ENCODE data around the gene LBX2. TPM values are rescaled to one million over a fixed set of nuclear protein-coding genes. Genes with fewer than 3 reads are reported as not detected.

Gene LBX2
- total and polyA plus RNA-seq, 2 donors (not counting 1 experiment from before 2014, with no cell fraction given) = 0.52 to 3.0 TPM

- Histone ChIP-seq H3K4me2 (ENCODE audit: extremely low read depth, insufficient read depth, low read length) (peak within 1 kb of the TSS; percentile 19), H2AFZ (ENCODE audit: low read length) (no peak within 1 kb of the TSS), H3K27ac (ENCODE audit: insufficient read depth, low read length) (no peak within 1 kb of the TSS)
Measured at GRCh38 chr2:74514368-74515270, 15.2 kb upstream of the LBX2 start, which contains the start of gene TLX2. Gene TLX2 (plus strand): TSS chr2:74514450. CDS start chr2:74514807, 357 bp downstream.

DNA sequence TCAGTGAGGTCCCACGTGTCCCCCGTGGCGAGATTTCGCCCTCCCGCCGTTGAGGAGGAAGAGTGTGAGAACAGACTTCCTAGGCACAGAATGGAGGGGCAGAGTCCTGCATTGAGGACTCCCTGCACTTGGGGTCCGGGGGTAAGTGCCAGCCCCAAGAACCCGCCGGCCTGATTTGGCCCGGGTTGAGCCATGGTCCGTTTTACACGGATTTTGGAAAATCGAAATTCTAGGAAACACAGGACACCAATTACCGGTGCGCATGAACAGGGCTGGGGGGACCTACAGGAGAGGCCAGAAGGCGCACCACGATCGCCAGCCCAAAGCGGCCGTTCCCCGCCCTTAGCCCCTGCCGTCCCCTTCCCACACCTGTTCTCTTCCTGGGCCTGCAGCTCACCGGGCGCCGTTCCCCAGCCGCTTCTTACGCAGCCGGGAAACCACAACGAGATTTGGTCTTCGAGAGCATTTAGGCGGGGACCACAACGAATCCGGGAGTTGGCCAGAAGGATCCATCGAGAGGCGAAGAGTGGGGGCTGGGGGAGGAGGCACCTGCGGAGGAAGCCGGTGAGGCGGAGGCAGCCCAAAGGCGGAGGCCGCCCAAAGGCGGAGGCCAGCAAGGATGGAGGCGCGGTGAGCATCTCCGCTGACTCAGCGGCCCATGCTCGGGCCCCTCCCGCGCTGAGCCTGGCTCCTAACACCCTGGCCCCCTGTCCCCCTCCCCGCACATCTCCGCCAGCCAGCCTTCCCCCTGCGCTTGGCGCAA lies 14.4 kb upstream of the LBX2 start:
- Histone ChIP-seq H4K20me1 (ENCODE audit: control insufficient read depth, extremely low read depth, insufficient read depth, low read length) (no peaks in the 10 kb centered on the region), H2AFZ (ENCODE audit: low read length) (no peak overlapping the region), H3K4me2 (ENCODE audit: extremely low read depth, insufficient read depth, low read length) (no peak overlapping the region), H3K4me3 (replicated peaks in 1 of 4; ENCODE audit: control extremely low read depth in 1 of 4, insufficient read depth in 1 of 4, low read depth in 3 of 4, low read length in 4 of 4) (no peak overlapping the region), H3K9ac (ENCODE audit: insufficient read depth, low read length) (no peak overlapping the region), H3K27me3 (ENCODE audit: control insufficient read depth, insufficient read depth, low read length) (peaks cover 76% of the 10 kb centered on the region), H3K27ac (ENCODE audit: insufficient read depth, low read length) (no peak overlapping the region), H3K9me3 (ENCODE audit: control insufficient read depth, insufficient read depth, low read depth, low read length) (no peaks in the 10 kb centered on the region), H3K36me3 (ENCODE audit: control insufficient read depth, insufficient read depth, low read length) (no peaks in the 10 kb centered on the region), H3K79me2 (ENCODE audit: control insufficient read depth, insufficient read depth, low read length) (no peaks in the 10 kb centered on the region), H3K4me1 (ENCODE audit: control insufficient read depth, extremely low read depth, insufficient read depth, low read length) (no peaks in the 10 kb centered on the region)
- TF ChIP-seq, protein P1, sequence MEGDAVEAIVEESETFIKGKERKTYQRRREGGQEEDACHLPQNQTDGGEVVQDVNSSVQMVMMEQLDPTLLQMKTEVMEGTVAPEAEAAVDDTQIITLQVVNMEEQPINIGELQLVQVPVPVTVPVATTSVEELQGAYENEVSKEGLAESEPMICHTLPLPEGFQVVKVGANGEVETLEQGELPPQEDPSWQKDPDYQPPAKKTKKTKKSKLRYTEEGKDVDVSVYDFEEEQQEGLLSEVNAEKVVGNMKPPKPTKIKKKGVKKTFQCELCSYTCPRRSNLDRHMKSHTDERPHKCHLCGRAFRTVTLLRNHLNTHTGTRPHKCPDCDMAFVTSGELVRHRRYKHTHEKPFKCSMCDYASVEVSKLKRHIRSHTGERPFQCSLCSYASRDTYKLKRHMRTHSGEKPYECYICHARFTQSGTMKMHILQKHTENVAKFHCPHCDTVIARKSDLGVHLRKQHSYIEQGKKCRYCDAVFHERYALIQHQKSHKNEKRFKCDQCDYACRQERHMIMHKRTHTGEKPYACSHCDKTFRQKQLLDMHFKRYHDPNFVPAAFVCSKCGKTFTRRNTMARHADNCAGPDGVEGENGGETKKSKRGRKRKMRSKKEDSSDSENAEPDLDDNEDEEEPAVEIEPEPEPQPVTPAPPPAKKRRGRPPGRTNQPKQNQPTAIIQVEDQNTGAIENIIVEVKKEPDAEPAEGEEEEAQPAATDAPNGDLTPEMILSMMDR (conservative IDR thresholded peaks at IDR 0.05 in 1 of 2, IDR thresholded peaks at IDR 0.05 in 1 of 2; ENCODE audit: low read depth in 1 of 2, low read length in 2 of 2) = no peak
- TF ChIP-seq EZH2 (IDR thresholded peaks at IDR 0.05; ENCODE audit: low read length, missing control alignments) = peak; percentile 99
- no peak for DNase-seq (ENCODE audit: low read depth in 2 of 2)

More at GRCh38 chr2:74514368-74515270, 15.2 kb upstream of the LBX2 start, which contains the start of gene TLX2:
- no peaks in the 10 kb centered on the region for H3K36me3 ChIP-seq (ENCODE audit: control insufficient read depth, insufficient read depth, low read length)
- no peaks in the 10 kb centered on the region for H3K79me2 ChIP-seq (ENCODE audit: control insufficient read depth, insufficient read depth, low read length)
- H3K27me3 ChIP-seq (ENCODE audit: control insufficient read depth, insufficient read depth, low read length) = peaks cover 85% of the 10 kb centered on the region
- no peaks in the 10 kb centered on the region for H4K20me1 ChIP-seq (ENCODE audit: control insufficient read depth, extremely low read depth, insufficient read depth, low read length)
- no peak for DNase-seq (ENCODE audit: low read depth in 2 of 2)
- H3K9ac ChIP-seq (ENCODE audit: insufficient read depth, low read length) = no peak within 1 kb of the TSS
- peak within 1 kb of the TSS in 1 of 4 experiments; percentile 7 for H3K4me3 ChIP-seq (replicated peaks in 1 of 4; ENCODE audit: control extremely low read depth in 1 of 4, insufficient read depth in 1 of 4, low read depth in 3 of 4, low read length in 4 of 4)
- H3K4me1 ChIP-seq (ENCODE audit: control insufficient read depth, extremely low read depth, insufficient read depth, low read length) = no peaks in the 10 kb centered on the region
- no peak for TF ChIP-seq EZH2 (IDR thresholded peaks at IDR 0.05; ENCODE audit: low read length, missing control alignments)
- TF ChIP-seq, protein P1 (conservative IDR thresholded peaks at IDR 0.05 in 1 of 2, IDR thresholded peaks at IDR 0.05 in 1 of 2; ENCODE audit: low read depth in 1 of 2, low read length in 2 of 2) = no peak
- H3K9me3 ChIP-seq (ENCODE audit: control insufficient read depth, insufficient read depth, low read depth, low read length) = no peaks in the 10 kb centered on the region
